Large intestine (tissue), 3 donors: ENCODE results near the gene ACO2. TPM values are rescaled to one million over a fixed set of nuclear protein-coding genes. Genes with fewer than 3 reads are reported as not detected.
"Not testable (repeated sequence)": the region's sequence is repeated elsewhere in the genome, so short reads cannot be mapped to it uniquely, and the experiment has no call there.

ENCODE experiments used
- DNase-seq, 2 donors: peaks; one replicate each; pipeline versions ENCODE4 v3.0.0 to v3.0.0-alpha.2; 2013
- H3K27ac ChIP-seq: one replicate; pipeline ENCODE4 v1.5.1; 2013; ENCODE audit warnings: low read length
- H3K27me3 ChIP-seq: 2 replicates; pipeline ENCODE4 v1.6.1; 2013; ENCODE audit warnings: low read length; ENCODE audit not compliant: control insufficient read depth, insufficient read depth
- H3K36me3 ChIP-seq: 2 replicates; pipeline ENCODE4 v1.6.1; 2013; ENCODE audit warnings: low read length; ENCODE audit not compliant: control insufficient read depth, insufficient read depth
- H3K4me1 ChIP-seq: one replicate; pipeline ENCODE4 v1.6.1; 2013; ENCODE audit warnings: low read length; ENCODE audit not compliant: control insufficient read depth, insufficient read depth
- H3K4me3 ChIP-seq: one replicate; pipeline ENCODE4 v1.5.1; 2013; ENCODE audit warnings: low read length
- H3K9me3 ChIP-seq: one replicate; pipeline ENCODE4 v1.6.1; 2013; ENCODE audit warnings: mild to moderate bottlenecking, low read depth, low read length, moderate library complexity; ENCODE audit not compliant: control insufficient read depth
- WGBS: methylation state at CpG from one replicate; pipeline ENCODE4 v1.1.5; 2013; ENCODE audit warnings: low lambda C conversion rate; ENCODE audit not compliant: insufficient coverage; 5-methylcytosine and 5-hydroxymethylcytosine counted together
- polyA plus RNA-seq: library from polyadenylated mRNA; unstranded; fragments of 120-200 nt; gene quantifications from one replicate; pipeline ENCODE4 v1.2.1, GENCODE V29; 2013

Gene ACO2
- polyA plus RNA-seq, 1 donor: 209 TPM

DNA sequence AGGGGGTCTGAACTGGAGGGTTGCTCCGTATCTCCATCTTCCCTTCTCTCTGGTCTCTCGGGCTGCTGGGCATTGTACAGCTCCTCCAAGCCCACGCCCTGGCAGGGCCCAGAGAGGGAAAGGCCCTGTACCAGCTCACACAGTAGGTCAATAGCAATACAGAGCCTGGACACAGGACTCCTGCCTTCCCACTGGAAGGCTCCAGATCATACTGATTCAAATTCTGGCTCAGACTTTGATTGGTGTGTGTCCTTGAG, 98.5 kb downstream of the ACO2 start:
- Histone ChIP-seq H3K4me3 (no peak overlapping the region), H3K27me3 (peaks cover 5% of the 10 kb centered on the region), H3K27ac (no peak overlapping the region), H3K9me3 (no peaks in the 10 kb centered on the region), H3K4me1 (peaks cover 10% of the 10 kb centered on the region), H3K36me3 (no peaks in the 10 kb centered on the region)
- no peak for DNase-seq
- WGBS: no CpG with 5 or more reads among the region's 3 CpGs

DNA sequence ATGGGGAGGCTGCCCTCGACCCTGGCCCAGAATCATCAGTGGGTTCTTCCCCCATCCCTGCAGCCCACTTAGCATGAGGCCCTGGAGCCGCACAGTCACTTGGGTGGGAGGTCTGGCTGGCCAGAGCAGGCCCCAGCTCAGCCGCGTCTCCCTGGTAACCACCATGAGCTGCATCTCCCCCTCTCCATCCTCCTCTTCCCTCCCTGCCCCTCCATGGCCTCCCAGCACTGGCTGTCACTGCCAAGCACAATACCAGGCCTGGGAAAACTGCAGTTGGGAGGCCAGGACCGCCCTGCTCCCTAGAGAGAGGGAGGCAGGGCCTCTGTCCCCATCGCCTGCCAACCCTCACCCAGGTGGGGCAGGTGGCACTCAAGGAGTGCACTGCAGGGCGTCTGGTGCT, 99.9 kb downstream of the ACO2 start:
- Histone ChIP-seq H3K9me3 (no peaks in the 10 kb centered on the region), H3K27ac (no peak overlapping the region), H3K27me3 (no peaks in the 10 kb centered on the region), H3K4me3 (no peak overlapping the region), H3K4me1 (peaks cover 10% of the 10 kb centered on the region), H3K36me3 (no peaks in the 10 kb centered on the region)
- DNase-seq: no peak
- WGBS: no CpG with 5 or more reads among the region's 7 CpGs

DNA sequence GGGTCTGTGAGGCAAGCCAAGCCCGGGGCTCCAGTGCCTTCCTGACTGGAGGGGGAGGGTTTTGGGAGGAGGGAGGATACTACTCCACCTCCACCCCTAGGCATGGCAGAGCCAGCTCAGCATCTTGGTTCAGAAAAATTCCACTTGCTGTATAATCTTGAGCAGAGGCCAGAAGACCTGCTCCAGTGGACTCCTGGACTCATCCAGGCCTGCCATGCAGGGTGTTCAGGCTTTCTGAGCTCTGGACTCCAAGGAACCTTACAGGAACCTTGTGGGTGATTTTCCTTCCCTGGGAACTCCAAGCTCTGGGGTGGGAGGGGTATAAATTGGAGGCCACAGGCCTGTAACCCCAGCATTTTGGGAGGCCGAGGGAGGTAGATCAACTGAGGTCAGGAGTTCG, 101.3 kb downstream of the ACO2 start:
- peak; percentile 74 to 80 for DNase-seq

DNA sequence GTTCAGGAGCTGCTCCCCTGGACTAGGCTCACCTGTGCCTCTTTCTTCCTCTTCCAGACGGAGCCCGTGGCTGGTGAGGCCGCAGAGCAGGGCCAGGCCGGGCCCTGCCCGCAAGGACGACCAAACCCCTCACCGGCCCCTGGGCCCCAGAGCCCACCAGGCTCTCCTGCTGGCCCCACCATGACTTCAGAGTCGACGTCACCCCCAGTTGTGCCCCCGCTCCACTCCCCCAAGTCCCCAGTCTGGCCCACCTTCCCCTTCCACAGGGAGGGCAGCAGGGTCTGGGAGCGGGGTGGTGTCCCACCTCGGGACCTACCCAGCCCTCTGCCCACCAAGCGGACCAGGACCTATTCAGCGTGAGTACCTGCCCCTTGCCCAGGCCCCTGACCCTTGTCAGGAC, 102.9 kb downstream of the ACO2 start:
- no peak overlapping the region for H3K27ac ChIP-seq
- no CpG with 5 or more reads among the region's 14 CpGs for WGBS
- peaks cover 4% of the 10 kb centered on the region for H3K4me1 ChIP-seq
- H3K36me3 ChIP-seq: peaks cover 22% of the 10 kb centered on the region
- DNase-seq: no peak
- no peaks in the 10 kb centered on the region for H3K9me3 ChIP-seq
- no peak overlapping the region for H3K4me3 ChIP-seq
- H3K27me3 ChIP-seq: no peaks in the 10 kb centered on the region

More for the DNA sequence above, 101.3 kb downstream of the ACO2 start:
- no CpG with 5 or more reads among the region's 3 CpGs for whole genome bisulfite sequencing
- Histone ChIP-seq H3K27me3 (no peaks in the 10 kb centered on the region), H3K9me3 (no peaks in the 10 kb centered on the region), H3K4me3 (no peak overlapping the region), H3K36me3 (peaks cover 7% of the 10 kb centered on the region), H3K27ac (peak overlapping the region; percentile 32), H3K4me1 (peaks cover 10% of the 10 kb centered on the region)

DNA sequence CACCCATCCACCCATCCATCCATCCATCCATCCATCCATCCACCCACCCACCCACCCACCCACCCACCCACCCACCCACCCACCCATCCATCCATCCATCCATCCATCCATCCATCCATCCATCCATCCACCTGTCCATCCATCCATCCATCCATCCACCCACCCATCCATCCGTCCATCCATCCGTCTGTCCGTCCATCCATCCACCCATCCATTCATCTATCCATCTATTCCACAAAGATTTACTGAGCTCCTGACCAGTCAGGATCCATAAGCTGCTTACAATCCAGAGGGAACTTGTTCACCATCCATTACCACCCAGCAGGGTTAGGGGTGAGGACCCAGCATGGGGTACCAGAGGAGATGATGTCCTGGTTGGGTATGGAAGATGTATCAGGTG, 103.4 kb downstream of the ACO2 start:
- H3K36me3 ChIP-seq: peaks cover 28% of the 10 kb centered on the region
- 80% methylated on average over 1 of the region's 3 CpGs for WGBS

DNA sequence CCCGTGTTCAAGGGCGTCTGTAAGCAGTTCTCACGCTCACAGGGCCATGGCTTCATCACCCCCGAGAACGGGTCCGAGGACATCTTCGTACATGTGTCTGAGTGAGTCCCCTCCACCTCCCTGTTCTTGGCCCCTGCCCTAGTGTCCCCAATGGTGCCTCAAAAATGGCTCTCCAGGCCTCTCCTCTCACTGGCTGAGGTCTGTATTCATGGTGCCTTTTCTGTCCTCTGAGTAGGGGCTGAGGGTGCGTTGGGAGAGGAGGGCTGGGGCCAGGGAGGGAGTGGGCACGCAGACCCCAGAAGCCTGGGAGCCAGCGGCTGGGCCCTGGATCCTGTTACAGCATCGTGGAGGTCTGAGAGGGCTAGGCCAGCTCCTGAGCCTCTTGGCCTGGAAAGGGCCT, 104.8 kb downstream of the ACO2 start:
- Histone ChIP-seq H3K36me3 (peaks cover 41% of the 10 kb centered on the region), H3K27me3 (no peaks in the 10 kb centered on the region), H3K27ac (no peak overlapping the region), H3K4me3 (no peak overlapping the region), H3K4me1 (peaks cover 4% of the 10 kb centered on the region), H3K9me3 (no peaks in the 10 kb centered on the region)
- no peak for DNase-seq
- WGBS: no CpG with 5 or more reads among the region's 11 CpGs

More for the DNA sequence above, 103.4 kb downstream of the ACO2 start:
- not testable (repeated sequence) for DNase-seq, H3K4me3 ChIP-seq, H3K27me3 ChIP-seq, H3K4me1 ChIP-seq, H3K9me3 ChIP-seq, H3K27ac ChIP-seq

DNA sequence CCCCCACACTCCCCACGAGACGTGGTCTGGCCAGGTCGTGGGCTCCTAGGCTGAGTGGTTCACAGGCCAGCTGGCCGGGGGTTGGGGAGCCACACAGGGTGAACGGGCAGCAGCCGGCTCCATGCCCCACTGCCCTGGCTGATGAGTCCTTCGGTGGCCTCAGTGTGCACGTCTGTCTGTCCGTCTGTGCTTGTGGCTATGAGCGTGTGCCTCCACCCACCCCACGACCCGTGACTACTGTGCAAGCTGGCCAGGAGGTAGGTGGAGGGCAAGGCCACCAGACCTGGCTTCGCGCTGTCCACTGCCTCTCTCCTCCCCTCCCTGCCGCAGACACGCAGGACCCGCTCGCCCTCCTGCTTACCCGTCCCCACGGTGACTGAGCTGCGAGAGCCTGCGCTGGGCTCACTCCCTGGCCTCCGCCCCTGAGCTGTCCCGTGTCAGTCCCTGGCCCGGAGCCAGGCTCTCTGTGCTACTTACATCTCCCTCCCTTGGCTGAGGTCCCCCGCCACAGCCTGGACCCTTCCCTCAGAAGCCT, 106.0 kb downstream of the ACO2 start:
- no peak overlapping the region for H3K27ac ChIP-seq
- no peak for DNase-seq
- H3K9me3 ChIP-seq: no peaks in the 10 kb centered on the region
- peaks cover 54% of the 10 kb centered on the region for H3K36me3 ChIP-seq
- no CpG with 5 or more reads among the region's 26 CpGs for WGBS
- no peaks in the 10 kb centered on the region for H3K27me3 ChIP-seq
- no peak overlapping the region for H3K4me3 ChIP-seq
- H3K4me1 ChIP-seq: peaks cover 4% of the 10 kb centered on the region

DNA sequence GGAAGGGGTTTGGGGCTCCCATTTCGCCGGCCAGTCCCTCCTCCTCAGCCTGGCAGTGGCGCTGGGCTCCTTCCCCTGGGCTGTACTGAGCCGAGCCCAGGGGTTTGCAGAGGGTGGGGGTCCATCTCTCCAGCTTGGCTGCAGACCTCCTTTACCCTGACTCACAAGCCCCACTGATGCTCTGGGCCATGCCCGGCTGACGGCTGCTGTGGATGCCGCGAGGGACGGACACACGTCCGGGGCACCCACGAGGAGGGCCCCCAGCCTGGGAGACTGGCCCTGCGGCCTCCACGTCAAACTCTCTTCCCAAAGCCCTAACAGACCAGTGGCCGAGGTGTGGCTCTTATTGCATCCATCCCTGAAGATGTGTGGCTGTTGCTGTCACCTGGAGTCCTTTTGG, 106.6 kb downstream of the ACO2 start:
- H3K27me3 ChIP-seq: no peaks in the 10 kb centered on the region
- no peaks in the 10 kb centered on the region for H3K9me3 ChIP-seq
- H3K36me3 ChIP-seq: peaks cover 60% of the 10 kb centered on the region
- H3K27ac ChIP-seq: no peak overlapping the region
- no peak for DNase-seq
- H3K4me1 ChIP-seq: no peaks in the 10 kb centered on the region
- WGBS: no CpG with 5 or more reads among the region's 15 CpGs
- H3K4me3 ChIP-seq: no peak overlapping the region

DNA sequence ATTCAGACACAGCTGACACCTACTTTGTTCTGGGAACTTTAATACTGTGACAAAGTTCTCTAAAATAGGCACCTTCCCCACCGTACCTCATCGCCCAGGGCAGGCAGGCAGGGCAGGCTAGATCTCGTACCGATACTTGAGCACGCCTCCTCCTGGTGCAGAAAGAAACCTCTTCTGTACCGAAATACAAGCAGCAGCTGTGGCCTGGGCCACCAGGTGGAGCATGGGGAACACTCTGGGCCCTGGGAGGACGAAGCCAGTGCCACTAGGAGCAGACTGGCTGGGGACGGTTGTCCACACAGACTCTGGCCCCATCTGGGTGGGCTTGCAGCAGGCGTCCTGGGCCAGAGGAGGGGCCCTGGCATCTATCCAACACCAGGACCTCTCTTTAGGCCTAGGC, 108.0 kb downstream of the ACO2 start:
- peak in 1 of 2 donors; percentile 35 for DNase-seq
- H3K27me3 ChIP-seq: no peaks in the 10 kb centered on the region
- WGBS: no CpG with 5 or more reads among the region's 9 CpGs
- no peaks in the 10 kb centered on the region for H3K4me1 ChIP-seq
- H3K36me3 ChIP-seq: peaks cover 67% of the 10 kb centered on the region
- H3K4me3 ChIP-seq: no peak overlapping the region
- no peaks in the 10 kb centered on the region for H3K9me3 ChIP-seq
- no peak overlapping the region for H3K27ac ChIP-seq

DNA sequence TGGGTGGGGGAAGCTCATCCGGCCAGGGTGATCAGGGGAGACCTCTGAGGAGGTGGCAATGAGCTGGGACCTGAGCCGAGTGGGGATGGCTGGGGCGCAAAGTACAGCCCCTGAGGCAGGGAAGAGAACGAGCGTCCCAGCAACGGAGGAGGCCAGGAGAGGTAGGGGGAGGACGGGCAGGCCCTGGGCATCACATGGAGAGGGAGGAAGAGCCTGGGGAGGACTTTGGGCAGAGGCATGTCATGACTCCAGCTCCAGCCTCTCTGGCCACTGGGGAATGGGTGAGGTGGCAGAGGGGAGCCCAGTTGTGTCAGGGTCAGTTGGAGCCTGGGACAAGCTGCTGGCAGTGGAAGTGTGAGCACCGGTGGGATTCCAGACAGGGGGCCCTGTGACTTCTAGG, 109.2 kb downstream of the ACO2 start:
- Histone ChIP-seq H3K27me3 (no peaks in the 10 kb centered on the region), H3K36me3 (peaks cover 79% of the 10 kb centered on the region), H3K27ac (no peak overlapping the region), H3K9me3 (no peaks in the 10 kb centered on the region), H3K4me1 (no peaks in the 10 kb centered on the region), H3K4me3 (no peak overlapping the region)
- no peak for DNase-seq
- WGBS: no CpG with 5 or more reads among the region's 8 CpGs
